IPS-11a (cell line): ENCODE measurements around the gene MSN.
A peak's percentile ranks its signal among the peaks of the same experiment; 100 is the strongest.
"Not testable (repeated sequence)": the region's sequence is repeated elsewhere in the genome, so short reads cannot be mapped to it uniquely, and the experiment has no call there.

ENCODE experiments used
- H3K4me3 ChIP-seq: one replicate; pipeline ENCODE4 v1.5.1; 2013; ENCODE audit warnings: low read depth, low read length, control low read depth

Gene MSN

GRCh38 chrX:65667503-65668376 is at the start of gene MSN:
Gene MSN, plus strand, starts transcription at chrX:65667654. Its CDS starts 188 bp downstream, at chrX:65667842.
- H3K4me3 ChIP-seq, result peak within 1 kb of the TSS; percentile 48

DNA sequence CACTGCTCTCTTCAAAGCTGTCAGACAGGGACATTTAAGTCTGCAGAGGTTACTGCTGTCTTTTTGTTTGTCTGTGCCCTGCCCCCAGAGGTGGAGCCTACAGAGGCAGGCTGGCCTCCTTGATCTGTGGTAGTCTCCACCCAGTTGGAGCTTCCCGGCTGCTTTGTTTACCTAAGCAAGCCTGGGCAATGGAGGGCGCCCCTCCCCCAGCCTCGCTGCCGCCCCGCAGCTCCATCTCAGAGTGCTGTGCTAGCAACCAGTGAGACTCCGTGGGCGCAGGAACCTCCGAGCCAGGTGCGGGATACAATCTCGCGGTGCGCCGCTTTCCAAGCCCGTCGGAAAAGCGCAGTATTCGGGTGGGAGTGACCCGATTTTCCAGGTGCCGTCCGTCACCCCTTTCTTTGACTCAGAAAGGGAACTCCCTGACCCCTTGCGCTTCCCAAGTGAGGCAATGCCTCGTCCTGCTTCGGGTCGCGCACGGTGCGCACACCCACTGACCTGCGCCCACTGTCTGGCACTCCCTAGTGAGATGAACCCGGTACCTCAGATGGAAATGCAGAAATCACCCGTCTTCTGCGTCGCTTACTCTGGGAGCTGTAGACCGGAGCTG is 47.3 kb upstream of the MSN start:
- not testable (repeated sequence) for H3K4me3 ChIP-seq

- no peak overlapping the region for H3K4me3 ChIP-seq
Observed at GRCh38 chrX:65630771-65631170, 36.7 kb upstream of the MSN start.

- H3K4me3 ChIP-seq, result no peak overlapping the region
Observed at GRCh38 chrX:65633826-65634225, 33.6 kb upstream of the MSN start.

- H3K4me3 ChIP-seq, result no peak overlapping the region
Observed at GRCh38 chrX:65634732-65635131, 32.7 kb upstream of the MSN start.

- H3K4me3 ChIP-seq, result no peak overlapping the region
Observed at GRCh38 chrX:65635378-65635777, 32.1 kb upstream of the MSN start.

DNA sequence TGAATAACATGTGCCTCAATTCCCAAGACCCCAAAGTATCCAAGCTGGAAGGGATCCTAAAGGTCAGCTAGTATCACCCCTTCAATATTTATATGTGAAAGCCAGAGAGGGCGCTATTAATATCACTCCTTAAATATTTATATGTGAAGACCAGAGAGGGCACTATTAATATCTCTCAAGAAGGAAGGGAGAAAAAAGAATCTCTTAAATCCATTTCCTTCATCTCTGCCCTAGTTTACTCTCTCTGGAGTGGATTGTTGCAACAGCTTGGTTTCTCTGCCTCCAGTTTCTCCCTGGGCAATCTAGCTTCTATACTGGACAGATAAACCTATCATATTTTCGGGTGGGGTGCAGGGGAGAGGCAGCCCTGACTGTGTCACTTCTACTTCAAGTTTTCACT is 31.6 kb upstream of the MSN start:
- H3K4me3 ChIP-seq, result no peak overlapping the region

GRCh38 chrX:65636261-65636660 is 31.2 kb upstream of the MSN start:
- not testable (repeated sequence) for H3K4me3 ChIP-seq

- H3K4me3 ChIP-seq, result no peak overlapping the region
Observed at GRCh38 chrX:65637335-65637734, 30.1 kb upstream of the MSN start.

DNA sequence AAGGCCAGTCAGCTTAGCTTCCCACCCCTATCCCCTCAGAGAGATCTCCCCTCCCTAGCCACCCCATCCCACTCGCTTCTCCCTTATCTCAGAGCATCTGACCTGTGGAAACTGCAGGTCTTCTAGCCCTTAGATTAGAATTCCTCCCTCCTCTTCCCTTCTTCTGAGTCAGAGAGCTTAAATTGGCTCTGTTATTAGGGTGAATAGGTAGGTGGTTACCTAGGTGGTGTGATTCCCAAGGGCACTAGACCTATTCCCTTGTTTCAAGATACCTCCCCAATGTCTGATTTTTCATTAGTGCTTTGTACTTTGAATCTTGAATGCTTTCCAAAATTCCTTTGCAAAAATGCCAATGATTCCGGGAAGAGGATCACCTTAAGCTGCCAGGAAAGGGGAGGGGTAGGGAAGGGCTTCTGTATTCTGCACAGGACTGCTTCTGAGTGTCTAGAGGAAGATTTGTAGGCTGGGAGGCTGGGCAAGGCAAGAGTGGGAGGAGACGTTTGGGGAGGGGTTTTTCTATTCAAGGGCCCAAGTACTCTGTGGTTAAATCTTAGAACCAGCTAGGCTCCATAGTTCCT is 24.5 kb upstream of the MSN start:
- H3K4me3 ChIP-seq, result no peak overlapping the region

- no peak overlapping the region for H3K4me3 ChIP-seq
Observed at GRCh38 chrX:65643531-65644052, 23.9 kb upstream of the MSN start.

GRCh38 chrX:65644621-65645289 is 22.7 kb upstream of the MSN start:
- no peak overlapping the region for H3K4me3 ChIP-seq

- H3K4me3 ChIP-seq, result no peak overlapping the region
Observed at GRCh38 chrX:65647801-65648200, 19.7 kb upstream of the MSN start.

- H3K4me3 ChIP-seq, result no peak overlapping the region
Observed at GRCh38 chrX:65652098-65652497, 15.4 kb upstream of the MSN start.

- H3K4me3 ChIP-seq, result not testable (repeated sequence)
Observed at GRCh38 chrX:65657009-65657441, 10.4 kb upstream of the MSN start.

GRCh38 chrX:65657659-65658058 is 9.8 kb upstream of the MSN start:
- no peak overlapping the region for H3K4me3 ChIP-seq

GRCh38 chrX:65658229-65658628 is 9.2 kb upstream of the MSN start:
- no peak overlapping the region for H3K4me3 ChIP-seq

DNA sequence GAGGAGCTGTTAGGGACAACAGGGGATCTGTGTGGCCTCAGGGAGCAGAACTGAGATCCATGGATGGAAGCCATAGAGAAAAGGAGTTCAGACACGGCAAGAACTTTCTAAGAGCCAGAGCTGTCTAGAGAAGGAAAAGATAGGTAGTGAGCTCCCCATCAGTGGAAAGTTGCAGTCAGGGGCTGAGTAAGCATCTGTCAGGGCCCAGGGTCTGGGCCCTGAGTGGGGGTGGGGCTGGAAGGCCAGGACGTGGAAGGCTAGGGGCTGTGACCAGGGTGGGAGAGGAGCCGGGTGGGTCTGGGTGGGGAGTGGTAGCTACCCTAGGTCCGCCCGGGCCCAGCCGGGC is 324 bp upstream of the MSN start:
- H3K4me3 ChIP-seq, result no peak overlapping the region

- peak overlapping the region; percentile 48 for H3K4me3 ChIP-seq
Observed at GRCh38 chrX:65668377-65669310, 1.2 kb downstream of the MSN start.

GRCh38 chrX:65671286-65671685 is 3.8 kb downstream of the MSN start:
- no peak overlapping the region for H3K4me3 ChIP-seq
